ENCODE results near the gene DIS3L2.

- no peak for TF ChIP-seq CTCF (IDR thresholded peaks at IDR 0.05)
- TF ChIP-seq POLR2AphosphoS5 (IDR thresholded peaks at IDR 0.05), result no peak
- TF ChIP-seq POLR2A (IDR thresholded peaks at IDR 0.05), result no peak
Observed at GRCh38 chr2:232139171-232139594, 177.7 kb downstream of the DIS3L2 start.
